SK-N-SH (cell line): ENCODE measurements around the gene CDH23. TPM values are rescaled to one million over a fixed set of nuclear protein-coding genes. Genes with fewer than 3 reads are reported as not detected.

ENCODE experiments used
- CTCF ChIA-PET: fragments of 300-600, 350-600 bp; formaldehyde crosslinking; extraction: SDS; loops from one replicate; lab custom pipeline; 2021; lab: Yijun Ruan, JAX
- POLR2A ChIA-PET: fragments of 350-600 bp; sonication (Branson Sonifier 250); formaldehyde crosslinking; extraction: SDS; loops from one replicate; lab custom pipeline; 2020; ENCODE audit warnings: antibody characterized with exemption, inconsistent platforms; lab: Yijun Ruan, JAX
- DNase-seq: peaks from one replicate; pipeline ENCODE4 v3.0.0; 2012
- H2AFZ ChIP-seq: fragments of 200-600 bp; sonication (generic); 2 replicates; pipeline ENCODE4 v1.8.1; 2016; ENCODE audit warnings: antibody characterized with exemption, mild to moderate bottlenecking, low read depth
- H3F3A ChIP-seq: fragments of 200-600 bp; sonication (generic); replicated peaks from 2 replicates; pipeline ENCODE3; 2016; ENCODE audit warnings: antibody characterized with exemption, mild to moderate bottlenecking; ENCODE audit not compliant: insufficient read depth
- H3K27ac ChIP-seq, 2 experiments: fragments of 200-500 bp in 1 of 2; fragments of 200-600 bp in 1 of 2; sonication (Bioruptor generic) in 1 of 2; sonication (generic), shearing (Covaris generic) in 1 of 2; 2 replicates each; pipeline versions ENCODE4 v1.5.1 to v1.6.1; 2014 to 2016; ENCODE audit warnings: low read depth in 2 of 2, inconsistent platforms in 1 of 2, low read length in 1 of 2, mild to moderate bottlenecking in 1 of 2, mixed read lengths in 1 of 2
- H3K27me3 ChIP-seq: fragments of 200-600 bp; sonication (generic), shearing (Covaris generic); 2 replicates; pipeline ENCODE4 v1.6.1; 2016; ENCODE audit warnings: mixed run types; ENCODE audit not compliant: insufficient read depth
- H3K36me3 ChIP-seq, 2 experiments: fragments of 200-500 bp in 1 of 2; fragments of 200-600 bp in 1 of 2; sonication (Bioruptor generic) in 1 of 2; sonication (generic) in 1 of 2; replicated peaks in 1 of 2; 2 replicates each; pipeline versions ENCODE3 to v1.5.1; 2014 to 2016; ENCODE audit warnings: low read length in 1 of 2, mild to moderate bottlenecking in 1 of 2; ENCODE audit not compliant: insufficient read depth in 2 of 2, control insufficient read depth in 1 of 2
- H3K4me1 ChIP-seq, 2 experiments: fragments of 200-500 bp in 1 of 2; fragments of 200-600 bp in 1 of 2; sonication (Bioruptor generic) in 1 of 2; sonication (generic), shearing (Covaris generic) in 1 of 2; 2 replicates each; pipeline versions ENCODE4 v1.5.1 to v1.6.1; 2014 to 2016; ENCODE audit warnings: low read depth in 1 of 2, low read length in 1 of 2, mixed run types in 1 of 2; ENCODE audit not compliant: insufficient read depth in 2 of 2, control insufficient read depth in 1 of 2
- H3K4me2 ChIP-seq: fragments of 200-600 bp; sonication (generic), shearing (Covaris generic); 2 replicates; pipeline ENCODE4 v1.6.1; 2017; ENCODE audit warnings: mixed run types
- H3K4me3 ChIP-seq, 2 experiments: fragments of 200-500 bp in 1 of 2; fragments of 200-600 bp in 1 of 2; sonication (Bioruptor generic) in 1 of 2; sonication (generic), shearing (Covaris generic) in 1 of 2; 2 replicates each; pipeline versions ENCODE4 v1.5.1 to v1.8.1; 2014 to 2016; ENCODE audit warnings: low read depth in 2 of 2, inconsistent platforms in 1 of 2, low read length in 1 of 2, mild to moderate bottlenecking in 1 of 2, mixed read lengths in 1 of 2, moderate library complexity in 1 of 2
- H3K79me2 ChIP-seq: fragments of 200-600 bp; sonication (generic); 2 replicates; pipeline ENCODE4 v1.8.1; 2017; ENCODE audit warnings: mild to moderate bottlenecking; ENCODE audit not compliant: insufficient read depth
- H3K9ac ChIP-seq: fragments of 200-600 bp; sonication (generic); 2 replicates; pipeline ENCODE4 v1.6.1; 2017; ENCODE audit warnings: mixed run types
- H3K9me2 ChIP-seq: fragments of 200-600 bp; sonication (generic); 2 replicates; pipeline ENCODE4 v1.6.1; 2017; ENCODE audit warnings: mixed run types
- H3K9me3 ChIP-seq: fragments of 200-600 bp; sonication (generic); 2 replicates; pipeline ENCODE4 v1.6.1; 2017; ENCODE audit warnings: mixed run types, mild to moderate bottlenecking, moderate library complexity
- H4K20me1 ChIP-seq: fragments of 200-600 bp; sonication (generic); 2 replicates; pipeline ENCODE4 v1.6.1; 2017; ENCODE audit warnings: mild to moderate bottlenecking, mixed run types; ENCODE audit not compliant: insufficient read depth
- CTCF ChIP-seq: fragments of 200-600 bp; sonication (generic); IDR thresholded peaks from 2 replicates; pipeline ENCODE4 v1.6.1; 2017; ENCODE audit warnings: antibody characterized with exemption, mild to moderate bottlenecking, moderate library complexity
- EP300 ChIP-seq, 2 experiments: IDR thresholded peaks; 2 replicates each; pipeline versions ENCODE4 v1.4.0 to v1.6.1; 2012; ENCODE audit warnings: borderline replicate concordance in 1 of 2, low read depth in 1 of 2, low read length in 1 of 2
- GABPA ChIP-seq: IDR thresholded peaks from 2 replicates; pipeline ENCODE4 v1.4.0; 2012; ENCODE audit warnings: low read depth, mild to moderate bottlenecking
- MXI1 ChIP-seq: IDR thresholded peaks from 2 replicates; pipeline ENCODE4 v1.6.1; 2012; ENCODE audit warnings: mild to moderate bottlenecking, low read depth, low read length, improper control_type of control experiment
- NFIC ChIP-seq: IDR thresholded peaks from 2 replicates; pipeline ENCODE4 v1.4.0; 2012; ENCODE audit warnings: borderline replicate concordance
- TCF12 ChIP-seq: IDR thresholded peaks from 2 replicates; pipeline ENCODE4 v1.4.0; 2012
- TEAD4 ChIP-seq: IDR thresholded peaks from 2 replicates; pipeline ENCODE4 v1.4.0; 2012; ENCODE audit warnings: mild to moderate bottlenecking, borderline replicate concordance; ENCODE audit not compliant: insufficient read depth
- WGBS: methylation state at CpG from one replicate; pipeline ENCODE4 v1.1.6; 2017; ENCODE audit warnings: low lambda C conversion rate; 5-methylcytosine and 5-hydroxymethylcytosine counted together
- polyA plus RNA-seq, 3 experiments: library from polyadenylated mRNA; depleted of rRNA; stranded (reverse); fragments of >200 nt; gene quantifications; 2 replicates each; pipeline ENCODE4 v1.2.3, GENCODE V29; 2012
- TF ChIP-seq, protein P1 (sequence below): IDR thresholded peaks from 2 replicates; pipeline ENCODE4 v1.4.0; 2012; ENCODE audit warnings: low read depth, borderline replicate concordance

CDH23 gene
- polyA plus RNA-seq, 1 of the 3 experiments (the other 2 are of a cell fraction): 0.03 TPM

DNA sequence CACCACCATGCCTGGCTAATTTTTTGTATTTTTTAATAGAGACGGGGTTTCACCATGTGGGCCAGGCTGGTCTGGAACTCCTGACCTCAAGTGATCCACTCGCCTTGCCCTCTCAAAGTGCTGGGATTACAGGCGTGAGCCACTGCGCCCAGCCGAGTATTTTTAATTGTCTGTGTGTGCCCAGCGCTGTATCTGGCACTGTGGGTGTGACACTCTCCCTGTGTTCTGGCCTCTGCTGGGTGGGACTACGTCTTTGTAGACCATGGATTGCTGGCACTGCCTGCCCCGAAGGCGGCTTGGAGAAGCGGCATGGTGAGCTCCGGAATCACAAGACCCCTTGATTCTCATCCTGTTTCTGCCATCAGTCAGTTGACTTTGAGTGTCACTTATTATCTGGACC lies 136.2 kb downstream of the CDH23 start:
- POLR2A ChIA-PET: no interaction called here
- Histone ChIP-seq H3F3A (no peaks in the 10 kb centered on the region), H3K79me2 (no peaks in the 10 kb centered on the region), H3K36me3 (no peaks in the 10 kb centered on the region), H2AFZ (no peak overlapping the region), H3K9ac (no peak overlapping the region), H3K27me3 (0 out of 2 replicates have a peak, but pooled peaks cover 3% of the 10 kb centered on the region), H3K4me3 (no peak overlapping the region), H3K27ac (no peak overlapping the region), H3K9me3 (no peaks in the 10 kb centered on the region), H3K9me2 (no peaks in the 10 kb centered on the region), H3K4me1 (peaks cover 0 to 21% of the 10 kb centered on the region in 2 experiments; a peak in 1 of 4 replicates), H3K4me2 (no peak overlapping the region), H4K20me1 (no peaks in the 10 kb centered on the region)
- 65% methylated on average over 11 of the region's 11 CpGs for WGBS
- DNase-seq: no peak
- CTCF ChIA-PET: interaction anchor here (0.6 kb wide), 1 partner anchor 20 kb away, joined by 3 read pairs; no protein-coding TSS in a partner anchor
- TF ChIP-seq GABPA (no peak), MXI1 (no peak), TCF12 (no peak), EP300 (IDR thresholded peaks at IDR 0.05; ENCODE audit: borderline replicate concordance in 1 of 2, low read depth in 1 of 2, low read length in 1 of 2) (no peak), TEAD4 (no peak), CTCF (no peak)
- TF ChIP-seq, protein P1, sequence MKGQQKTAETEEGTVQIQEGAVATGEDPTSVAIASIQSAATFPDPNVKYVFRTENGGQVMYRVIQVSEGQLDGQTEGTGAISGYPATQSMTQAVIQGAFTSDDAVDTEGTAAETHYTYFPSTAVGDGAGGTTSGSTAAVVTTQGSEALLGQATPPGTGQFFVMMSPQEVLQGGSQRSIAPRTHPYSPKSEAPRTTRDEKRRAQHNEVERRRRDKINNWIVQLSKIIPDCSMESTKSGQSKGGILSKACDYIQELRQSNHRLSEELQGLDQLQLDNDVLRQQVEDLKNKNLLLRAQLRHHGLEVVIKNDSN: no peak

DNA sequence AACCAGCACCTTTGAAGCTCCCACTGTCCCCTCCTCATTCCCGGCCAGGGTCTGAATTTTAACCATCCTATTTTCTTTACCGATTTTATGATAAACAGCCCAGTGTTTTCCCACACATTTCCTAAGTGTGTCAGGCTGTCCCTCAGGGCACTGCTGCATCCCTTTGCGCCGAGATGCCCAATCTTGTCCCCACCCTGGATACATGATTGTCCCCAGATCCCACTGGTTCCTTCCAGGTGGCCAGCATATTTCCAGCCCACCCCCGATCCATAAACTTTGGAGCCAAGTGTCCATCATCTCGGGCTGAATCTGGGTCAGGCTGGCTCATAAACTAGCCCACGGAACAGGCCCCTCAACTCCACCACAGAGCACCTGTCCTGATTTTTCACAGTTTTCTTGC lies 137.2 kb downstream of the CDH23 start:
- no peak overlapping the region for H2AFZ ChIP-seq
- CTCF ChIA-PET: interaction anchor here (0.7 kb wide), 1 partner anchor 138 kb away, joined by 3 read pairs; no protein-coding TSS in a partner anchor
- 39% methylated on average over 7 of the region's 7 CpGs for WGBS
- H3K4me3 ChIP-seq: no peak overlapping the region
- H3K9ac ChIP-seq: no peak overlapping the region
- no peaks in the 10 kb centered on the region for H3F3A ChIP-seq
- peaks cover 0 to 19% of the 10 kb centered on the region in 2 experiments; a peak in 1 of 4 replicates for H3K4me1 ChIP-seq
- TF ChIP-seq EP300 (IDR thresholded peaks at IDR 0.05; ENCODE audit: borderline replicate concordance in 1 of 2, low read depth in 1 of 2, low read length in 1 of 2): 0 out of 4 replicates have a peak, but pooled peaks of 1 of the 2 experiments have one; percentile 8
- no peak for TF ChIP-seq NFIC
- TF ChIP-seq, all 33 proteins: peak for 1
- Histone ChIP-seq H3K4me2 (no peak overlapping the region), H3K9me3 (no peaks in the 10 kb centered on the region), H3K27ac (no peak overlapping the region), H3K36me3 (no peaks in the 10 kb centered on the region), H3K9me2 (no peaks in the 10 kb centered on the region), H3K79me2 (no peaks in the 10 kb centered on the region), H4K20me1 (no peaks in the 10 kb centered on the region), H3K27me3 (0 out of 2 replicates have a peak, but pooled peaks cover 12% of the 10 kb centered on the region)
- POLR2A ChIA-PET: no interaction called here
- peak; percentile 61 for DNase-seq
